Measurements from ENCODE around the gene NRG3.

DNA sequence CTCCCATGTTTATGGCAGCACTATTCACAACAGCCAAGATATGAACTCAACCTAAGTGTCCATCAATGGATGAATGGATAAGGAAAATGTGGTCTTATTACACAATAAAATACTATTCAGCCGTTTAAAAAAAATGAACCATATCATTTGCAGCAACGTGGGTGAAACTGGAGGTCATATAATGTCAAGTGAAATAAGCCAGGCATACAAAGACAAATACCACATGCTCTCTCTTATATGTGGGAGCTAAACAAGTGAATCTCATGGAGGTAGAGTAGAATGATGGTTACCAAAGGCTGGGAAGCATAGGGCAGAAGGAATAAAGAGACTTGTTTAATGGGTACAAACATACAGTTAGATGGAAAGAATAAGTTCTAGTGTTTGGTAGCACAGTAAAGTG, 699.1 kb downstream of the NRG3 start:
- TF ChIP-seq KDM1A (IDR thresholded peaks at IDR 0.05; ENCODE audit: borderline replicate concordance, low read length): no peak
- no peak for TF ChIP-seq EZH2 (IDR thresholded peaks at IDR 0.05; ENCODE audit: low read depth, low read length, severe bottlenecking)
- no peak for TF ChIP-seq POLR2AphosphoS5 (IDR thresholded peaks at IDR 0.05; ENCODE audit: low read depth, low read length)
- TF ChIP-seq, protein P1, sequence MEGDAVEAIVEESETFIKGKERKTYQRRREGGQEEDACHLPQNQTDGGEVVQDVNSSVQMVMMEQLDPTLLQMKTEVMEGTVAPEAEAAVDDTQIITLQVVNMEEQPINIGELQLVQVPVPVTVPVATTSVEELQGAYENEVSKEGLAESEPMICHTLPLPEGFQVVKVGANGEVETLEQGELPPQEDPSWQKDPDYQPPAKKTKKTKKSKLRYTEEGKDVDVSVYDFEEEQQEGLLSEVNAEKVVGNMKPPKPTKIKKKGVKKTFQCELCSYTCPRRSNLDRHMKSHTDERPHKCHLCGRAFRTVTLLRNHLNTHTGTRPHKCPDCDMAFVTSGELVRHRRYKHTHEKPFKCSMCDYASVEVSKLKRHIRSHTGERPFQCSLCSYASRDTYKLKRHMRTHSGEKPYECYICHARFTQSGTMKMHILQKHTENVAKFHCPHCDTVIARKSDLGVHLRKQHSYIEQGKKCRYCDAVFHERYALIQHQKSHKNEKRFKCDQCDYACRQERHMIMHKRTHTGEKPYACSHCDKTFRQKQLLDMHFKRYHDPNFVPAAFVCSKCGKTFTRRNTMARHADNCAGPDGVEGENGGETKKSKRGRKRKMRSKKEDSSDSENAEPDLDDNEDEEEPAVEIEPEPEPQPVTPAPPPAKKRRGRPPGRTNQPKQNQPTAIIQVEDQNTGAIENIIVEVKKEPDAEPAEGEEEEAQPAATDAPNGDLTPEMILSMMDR (IDR thresholded peaks at IDR 0.05; ENCODE audit: control extremely low read depth in 1 of 3, insufficient read depth in 1 of 3, low read depth in 1 of 3, low read length in 3 of 3): no peak
- TF ChIP-seq, protein P2, sequence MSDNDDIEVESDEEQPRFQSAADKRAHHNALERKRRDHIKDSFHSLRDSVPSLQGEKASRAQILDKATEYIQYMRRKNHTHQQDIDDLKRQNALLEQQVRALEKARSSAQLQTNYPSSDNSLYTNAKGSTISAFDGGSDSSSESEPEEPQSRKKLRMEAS (IDR thresholded peaks at IDR 0.05): no peak
- TF ChIP-seq EP300 (IDR thresholded peaks at IDR 0.05; ENCODE audit: borderline replicate concordance in 1 of 2, low read depth in 2 of 2, low read length in 2 of 2): no peak
- no peak for TF ChIP-seq TBP (IDR thresholded peaks at IDR 0.05; ENCODE audit: low read depth, low read length)
- no peak for TF ChIP-seq EGR1 (IDR thresholded peaks at IDR 0.05; ENCODE audit: borderline replicate concordance, low read depth, low read length)
- TF ChIP-seq CREB1 (IDR thresholded peaks at IDR 0.05): no peak
- TF ChIP-seq TAF1 (IDR thresholded peaks at IDR 0.05; ENCODE audit: low read depth, low read length): no peak
